GM12892 (cell line): ENCODE data around the gene SYNE3.

Experiments used
- POLR2A ChIP-seq: IDR thresholded peaks from 2 replicates; pipeline ENCODE4 v1.6.1; 2011; ENCODE audit warnings: low read depth, low read length, control low read depth
- TAF1 ChIP-seq: IDR thresholded peaks from 2 replicates; pipeline ENCODE4 v1.6.1; 2011; ENCODE audit warnings: low read depth, mild to moderate bottlenecking, control low read depth, low read length, borderline replicate concordance

- TF ChIP-seq TAF1 (no peak), POLR2A (no peak)
Measured at GRCh38 chr14:95559203-95559602, 42.8 kb upstream of the SYNE3 start.
